HG03354 (cell line): ENCODE data around the gene PRR7.

ENCODE experiments used
- ATAC-seq: cut with Tn5 transposase; IDR thresholded peaks from one replicate; pipeline ENCODE4 v1.9.1; 2021; ENCODE audit warnings: mild to moderate bottlenecking; ENCODE audit not compliant: unreplicated experiment, poor library complexity, severe bottlenecking

Gene PRR7

GRCh38 chr5:177434437-177434836 is 12.2 kb upstream of the PRR7 start:
- ATAC-seq, result no peak

DNA sequence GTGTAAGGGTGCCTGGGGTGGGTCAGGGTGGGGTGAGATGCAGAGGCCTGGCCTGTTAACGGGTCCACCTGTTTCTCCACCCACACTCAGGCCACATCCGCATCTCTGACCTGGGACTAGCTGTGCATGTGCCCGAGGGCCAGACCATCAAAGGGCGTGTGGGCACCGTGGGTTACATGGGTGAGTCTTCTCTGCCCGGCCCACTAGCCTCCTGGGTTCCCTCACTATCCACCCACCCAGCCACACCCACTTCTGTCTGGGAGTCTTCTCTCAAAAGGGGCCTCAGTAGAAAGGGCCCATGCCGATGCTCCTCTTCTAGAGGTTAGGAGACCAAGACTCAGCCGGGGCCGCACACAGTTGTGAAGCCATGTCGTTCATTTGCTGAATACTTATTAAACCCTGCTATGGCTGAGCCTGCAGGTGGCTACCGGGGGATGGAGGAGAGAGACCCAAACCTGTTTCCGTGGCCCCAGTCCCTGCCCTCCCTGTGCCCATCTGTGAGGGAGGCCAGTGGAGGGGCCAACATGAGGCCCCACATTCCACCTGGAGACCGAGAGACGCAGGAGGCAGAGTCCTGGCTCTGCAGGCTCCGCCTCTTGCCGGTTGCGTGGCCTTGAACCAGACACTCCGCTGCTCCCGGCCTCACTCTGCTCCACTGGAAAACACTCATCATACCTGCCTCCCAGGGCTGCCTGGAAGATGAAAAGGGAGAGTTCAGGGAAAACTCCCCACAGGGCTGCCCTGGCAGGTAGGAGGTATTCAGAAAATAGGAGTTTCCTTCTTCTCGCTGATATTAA is 11.5 kb upstream of the PRR7 start:
- ATAC-seq, result no peak

GRCh38 chr5:177435847-177436536 is 10.6 kb upstream of the PRR7 start:
- ATAC-seq, result no peak

GRCh38 chr5:177437623-177438022 is 9.0 kb upstream of the PRR7 start:
- ATAC-seq, result no peak

DNA sequence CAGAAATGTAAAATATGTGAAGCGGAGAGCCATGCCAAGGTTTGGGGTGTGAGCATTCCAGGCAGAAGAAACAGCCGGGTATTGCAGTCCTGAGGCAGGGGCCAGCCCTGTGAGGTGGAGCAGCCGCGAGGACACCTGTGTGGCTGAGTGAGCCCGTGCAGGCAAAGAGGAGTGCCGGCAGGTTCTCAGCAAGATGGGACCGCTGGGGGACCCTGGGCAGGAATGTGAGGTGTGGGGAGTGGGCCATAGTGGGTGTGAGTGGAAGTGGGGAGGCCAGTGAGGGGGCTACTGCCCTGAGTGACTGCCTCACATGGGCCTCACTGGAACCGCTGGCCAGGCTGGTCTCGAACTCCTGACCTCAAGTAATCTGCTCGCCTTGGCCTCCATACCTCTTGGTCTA is 8.1 kb upstream of the PRR7 start:
- ATAC-seq, result no peak

GRCh38 chr5:177439518-177440053 is 7.0 kb upstream of the PRR7 start:
- ATAC-seq, result no peak

DNA sequence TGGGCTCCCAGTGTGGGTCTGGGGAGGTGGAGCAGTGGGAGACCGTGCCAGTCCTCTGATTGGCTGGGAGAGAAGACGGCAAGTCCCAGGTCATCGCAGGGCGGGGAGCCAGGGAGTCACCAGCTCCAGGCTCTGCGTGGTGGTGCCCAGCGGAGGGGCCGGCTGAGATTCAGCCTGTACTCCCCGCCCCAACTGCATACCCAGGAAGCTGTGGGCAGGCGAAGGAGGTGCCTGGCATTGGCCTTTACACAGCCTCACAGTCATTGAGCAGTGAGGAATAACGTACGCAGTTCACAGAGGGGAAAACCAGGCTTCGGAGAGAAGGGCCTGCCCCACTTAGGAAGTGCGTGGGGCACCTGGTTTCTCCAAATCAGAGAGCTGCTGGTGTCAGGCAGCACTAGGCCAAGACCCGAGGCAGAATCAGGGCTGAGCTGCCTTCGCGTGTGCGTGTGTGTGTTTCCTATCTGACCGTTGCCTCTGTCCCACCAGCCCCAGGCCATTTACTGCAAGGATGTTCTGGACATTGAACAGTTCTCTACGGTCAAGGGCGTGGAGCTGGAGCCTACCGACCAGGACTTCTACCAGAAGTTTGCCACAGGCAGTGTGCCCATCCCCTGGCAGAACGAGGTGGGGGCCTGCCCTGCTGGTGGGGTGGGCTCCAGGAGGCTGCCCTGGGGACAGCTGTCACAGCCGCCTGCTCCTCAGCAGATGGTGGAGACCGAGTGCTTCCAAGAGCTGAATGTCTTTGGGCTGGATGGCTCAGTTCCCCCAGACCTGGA is 6.2 kb upstream of the PRR7 start:
- ATAC-seq, result no peak

DNA sequence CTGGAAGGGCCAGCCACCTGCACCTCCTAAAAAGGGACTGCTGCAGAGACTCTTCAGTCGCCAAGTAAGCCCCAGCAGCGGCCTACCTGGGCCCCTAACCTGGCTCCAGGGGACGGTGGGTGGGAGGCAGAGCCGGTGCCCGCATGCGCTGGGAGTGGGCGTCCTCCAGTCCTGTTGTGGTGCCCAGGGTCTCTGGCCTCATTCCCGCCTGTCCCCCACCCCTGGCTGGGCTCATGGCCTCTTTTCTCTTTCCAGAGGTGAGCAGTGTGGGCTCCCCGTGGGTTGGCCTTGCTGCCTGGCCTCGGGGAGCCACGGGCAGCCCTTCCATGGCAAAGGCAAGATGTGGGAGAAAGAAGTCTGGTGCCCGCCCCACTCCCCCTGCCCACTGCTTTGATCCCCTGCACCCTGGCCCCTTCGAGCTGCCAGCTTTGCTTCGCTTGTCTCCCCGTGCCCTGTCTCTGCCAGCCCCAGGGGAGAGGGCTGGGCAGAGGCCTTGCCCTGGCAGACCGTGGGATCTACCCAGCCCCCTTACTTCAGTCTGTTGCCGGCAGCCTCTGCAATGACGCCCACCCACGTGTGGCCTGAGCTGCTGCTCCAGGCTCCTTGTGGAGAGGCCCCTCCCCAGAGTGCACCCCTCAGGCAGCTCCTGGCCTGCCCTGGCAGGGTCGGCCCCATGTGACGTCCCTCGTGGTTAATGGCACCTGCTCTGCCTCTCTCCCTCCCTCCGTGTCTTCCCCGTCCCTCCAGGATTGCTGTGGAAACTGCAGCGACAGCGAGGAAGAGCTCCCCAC is 5.4 kb upstream of the PRR7 start:
- ATAC-seq, result no peak

DNA sequence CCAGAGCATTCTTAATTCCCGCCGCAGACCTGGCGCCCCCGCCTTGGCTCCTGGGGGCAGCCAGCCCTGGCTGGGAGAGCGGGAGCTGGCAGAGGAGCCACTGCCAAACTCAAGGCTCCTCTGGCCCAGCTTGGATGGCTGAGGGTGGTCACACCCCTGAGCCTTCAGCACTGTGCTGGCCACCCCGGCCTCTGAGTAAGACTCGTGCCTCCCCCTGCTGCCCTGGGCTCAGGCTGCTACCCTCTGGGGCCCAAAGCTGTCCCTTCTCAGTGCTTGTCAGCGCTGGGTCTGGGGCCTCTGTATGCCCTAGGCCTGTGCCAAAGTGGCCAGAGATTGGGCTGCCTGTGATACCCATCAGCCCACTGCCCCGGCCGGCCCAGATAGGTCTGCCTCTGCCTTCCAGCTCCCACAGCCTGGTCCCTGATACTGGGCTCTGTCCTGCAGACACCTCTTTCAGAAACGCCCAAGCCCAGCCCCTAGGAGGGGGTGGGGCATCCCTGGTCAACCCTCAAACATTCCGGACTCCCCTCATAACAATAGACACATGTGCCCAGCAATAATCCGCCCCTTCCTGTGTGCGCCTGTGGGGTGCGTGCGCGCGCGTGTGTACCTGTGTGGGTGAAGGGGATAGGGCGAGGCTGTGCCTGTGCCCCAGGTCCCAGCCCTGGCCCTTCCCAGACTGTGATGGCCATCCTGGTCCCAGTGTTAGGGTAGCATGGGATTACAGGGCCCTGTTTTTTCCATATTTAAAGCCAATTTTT is 4.4 kb upstream of the PRR7 start:
- no peak for ATAC-seq

GRCh38 chr5:177443144-177443983 is 3.2 kb upstream of the PRR7 start:
- no peak for ATAC-seq

- ATAC-seq, result no peak
These were observed 2.2 kb upstream of the PRR7 start for GRCh38 chr5:177444106-177445051.

- ATAC-seq, result no peak
These were observed 1.3 kb upstream of the PRR7 start for GRCh38 chr5:177445052-177445916.

DNA sequence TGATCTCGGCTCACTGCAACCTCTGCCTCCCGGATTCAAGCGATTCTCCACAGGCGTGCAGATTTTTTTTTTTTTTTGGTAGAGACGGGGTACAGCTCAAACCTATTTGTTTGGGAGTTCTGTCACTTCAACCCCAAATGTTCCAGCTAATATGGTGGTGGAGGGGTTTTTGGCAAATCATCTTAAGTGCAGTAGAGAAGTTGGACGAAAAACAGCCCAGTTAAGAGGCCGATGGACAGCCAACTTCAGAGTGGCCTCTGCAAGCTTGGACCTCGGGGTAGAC is 756 bp upstream of the PRR7 start:
- ATAC-seq, result no peak

DNA sequence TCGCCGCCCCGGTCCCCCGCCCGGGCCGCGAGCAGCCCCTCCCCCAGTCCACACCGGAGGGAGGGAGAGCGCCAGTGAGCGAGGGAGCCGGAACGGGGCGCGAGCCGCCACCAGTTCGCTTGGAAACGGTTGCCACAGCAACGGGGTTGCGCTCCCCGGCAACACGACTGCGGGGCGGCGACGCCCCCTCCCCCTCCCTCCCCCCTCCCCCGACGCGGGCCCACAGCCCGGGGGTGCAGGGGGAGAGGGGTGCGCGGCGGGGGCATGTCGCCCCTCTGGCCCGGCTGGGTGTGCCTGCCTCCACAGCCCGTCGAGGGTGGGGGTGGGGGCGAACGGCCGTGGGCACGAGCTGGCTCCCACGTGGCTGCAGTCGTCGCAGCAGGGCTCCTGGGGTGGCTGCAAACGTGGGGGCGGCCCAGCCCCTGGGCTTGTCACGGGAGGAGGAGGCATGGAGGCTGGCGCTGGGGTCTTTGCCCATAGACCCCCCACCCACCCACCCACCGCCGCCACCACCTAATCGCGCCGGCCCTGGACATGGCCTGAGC is 524 bp downstream of the PRR7 start:
- peak; percentile 57 for ATAC-seq

GRCh38 chr5:177447611-177448243 is 1.1 kb downstream of the PRR7 start:
- ATAC-seq, result no peak
